Amniotic epithelial cell (primary cell): Measurements from ENCODE around the gene SPOPL.

Experiments
- DNase-seq: peaks from one replicate; pipeline ENCODE4 v3.0.0-alpha.2; 2010; ENCODE audit warnings: low read depth

Gene SPOPL

GRCh38 chr2:138601458-138602165 lies 100.0 kb downstream of the SPOPL start:
- no peak for DNase-seq

- no peak for DNase-seq
Measured at GRCh38 chr2:138602166-138602460, 100.5 kb downstream of the SPOPL start.

- no peak for DNase-seq
Measured at GRCh38 chr2:138607746-138608145, 106.2 kb downstream of the SPOPL start.

- no peak for DNase-seq
Measured at GRCh38 chr2:138609446-138609845, 107.9 kb downstream of the SPOPL start.

GRCh38 chr2:138610201-138610953 lies 108.8 kb downstream of the SPOPL start:
- no peak for DNase-seq

GRCh38 chr2:138615257-138615656 lies 113.7 kb downstream of the SPOPL start:
- peak; percentile 15 for DNase-seq

- DNase-seq: no peak
Measured at GRCh38 chr2:138617026-138617425, 115.5 kb downstream of the SPOPL start.

GRCh38 chr2:138618971-138619370 lies 117.4 kb downstream of the SPOPL start:
- DNase-seq: no peak

- DNase-seq: no peak
Measured at GRCh38 chr2:138620431-138620830, 118.9 kb downstream of the SPOPL start.

- no peak for DNase-seq
Measured at GRCh38 chr2:138621139-138621538, 119.6 kb downstream of the SPOPL start.

GRCh38 chr2:138622613-138623012 lies 121.0 kb downstream of the SPOPL start:
- no peak for DNase-seq
